Kidney epithelial cell (primary cell): ENCODE results near the gene ERAL1. TPM values are rescaled to one million over a fixed set of nuclear protein-coding genes. Genes with fewer than 3 reads are reported as not detected.
"Not testable (repeated sequence)": the region's sequence is repeated elsewhere in the genome, so short reads cannot be mapped to it uniquely, and the experiment has no call there.

Source experiments
- DNase-seq: peaks from one replicate; pipeline ENCODE4 v3.0.0-alpha.2; 2010; ENCODE audit warnings: low read depth
- H3K27me3 ChIP-seq: 2 replicates; pipeline ENCODE4 v1.6.0; 2011; ENCODE audit warnings: low read length; ENCODE audit not compliant: control insufficient read depth, insufficient read depth
- H3K36me3 ChIP-seq: 2 replicates; pipeline ENCODE4 v1.5.1; 2011; ENCODE audit warnings: low read length; ENCODE audit not compliant: control insufficient read depth, insufficient read depth
- H3K4me3 ChIP-seq: 2 replicates; pipeline ENCODE4 v1.5.1; 2011; ENCODE audit warnings: low read depth, mild to moderate bottlenecking, control low read depth, low read length
- CTCF ChIP-seq: IDR thresholded peaks from 2 replicates; pipeline ENCODE4 v1.5.1; 2011; ENCODE audit warnings: mild to moderate bottlenecking, moderate library complexity, low read length, control low read depth, inconsistent platforms; ENCODE audit not compliant: insufficient read depth, poor library complexity, severe bottlenecking
- total RNA-seq: library from RNA; depleted of rRNA; stranded (reverse); fragments of >200 nt; gene quantifications from 2 replicates; pipeline ENCODE4 v1.2.3, GENCODE V29; 2015

The ERAL1 gene
- total RNA-seq, 1 donor from 2014 or later = 54.9 TPM

- no peak for DNase-seq
- Histone ChIP-seq H3K36me3 (no peaks in the 10 kb centered on the region), H3K4me3 (no peak overlapping the region), H3K27me3 (no peaks in the 10 kb centered on the region)
- TF ChIP-seq CTCF = no peak
Measured at GRCh38 chr17:28888832-28889231, 34.0 kb downstream of the ERAL1 start.

- no peaks in the 10 kb centered on the region for H3K36me3 ChIP-seq
- TF ChIP-seq CTCF = no peak
Measured at GRCh38 chr17:28889996-28890395, 35.2 kb downstream of the ERAL1 start.

GRCh38 chr17:28891201-28891600 is 36.4 kb downstream of the ERAL1 start:
- Histone ChIP-seq H3K36me3 (no peaks in the 10 kb centered on the region), H3K27me3 (no peaks in the 10 kb centered on the region), H3K4me3 (no peak overlapping the region)
- no peak for TF ChIP-seq CTCF
- no peak for DNase-seq

More at GRCh38 chr17:28889996-28890395, 35.2 kb downstream of the ERAL1 start:
- no peaks in the 10 kb centered on the region for H3K27me3 ChIP-seq
- no peak for DNase-seq
- H3K4me3 ChIP-seq = no peak overlapping the region

- DNase-seq = no peak
- H3K36me3 ChIP-seq = no peaks in the 10 kb centered on the region
- TF ChIP-seq CTCF = no peak
- H3K27me3 ChIP-seq = no peaks in the 10 kb centered on the region
- H3K4me3 ChIP-seq = no peak overlapping the region
Measured at GRCh38 chr17:28892024-28892423, 37.2 kb downstream of the ERAL1 start.

- not testable (repeated sequence) for DNase-seq, H3K27me3 ChIP-seq, H3K4me3 ChIP-seq, H3K36me3 ChIP-seq
Measured at GRCh38 chr17:28893248-28894183, 38.7 kb downstream of the ERAL1 start.

- no peak for TF ChIP-seq CTCF
- no peak for DNase-seq
- peak overlapping the region; percentile 85 for H3K4me3 ChIP-seq
- H3K27me3 ChIP-seq = no peaks in the 10 kb centered on the region
- no peaks in the 10 kb centered on the region for H3K36me3 ChIP-seq
Measured at GRCh38 chr17:28895794-28896447, 41.1 kb downstream of the ERAL1 start.
